ENCODE results near the gene INTS6.

GRCh38 chr13:51499841-51500240 lies 47.0 kb upstream of the INTS6 start:
- TF ChIP-seq CTCF (IDR thresholded peaks at IDR 0.05) = no peak
- TF ChIP-seq POLR2A (IDR thresholded peaks at IDR 0.05) = no peak

Measured in adrenal gland (tissue), 5 donors.